ENCODE results near the gene LEO1.

LEO1 gene

GRCh38 chr15:51924156-51925068, 47.2 kb downstream of the LEO1 start:
- DNase-seq = no peak

GRCh38 chr15:51917493-51917892, 54.1 kb downstream of the LEO1 start:
- no peak for DNase-seq

GRCh38 chr15:51912528-51912927, 59.0 kb downstream of the LEO1 start:
- no peak for DNase-seq

GRCh38 chr15:51909584-51909983, 62.0 kb downstream of the LEO1 start:
- DNase-seq = no peak

- DNase-seq = no peak
Measured at GRCh38 chr15:51908316-51908715, 63.3 kb downstream of the LEO1 start.

GRCh38 chr15:51907136-51907862, 64.3 kb downstream of the LEO1 start:
- DNase-seq = no peak

- DNase-seq = no peak
Measured at GRCh38 chr15:51904931-51905330, 66.6 kb downstream of the LEO1 start.

GRCh38 chr15:51904421-51904820, 67.2 kb downstream of the LEO1 start:
- DNase-seq = no peak

- DNase-seq = no peak
Measured at GRCh38 chr15:51889486-51889885, 82.1 kb downstream of the LEO1 start.

- no peak for DNase-seq
Measured at GRCh38 chr15:51888593-51889195, 82.9 kb downstream of the LEO1 start.

All from NCI-H1436 treated with DMSO at 0.1 percent for 48 hours (cell line).